Endothelial cell of umbilical vein (primary cell): ENCODE data around the gene L2HGDH. TPM values are rescaled to one million over a fixed set of nuclear protein-coding genes. Genes with fewer than 3 reads are reported as not detected.

Experiments
- BruUV-seq: library from RNA; stranded (reverse); fragments of 400-500 nt; replicated peaks from 2 replicates; lab custom pipeline; 2021; lab: Mats Ljungman, UMichigan
- CTCF ChIA-PET: fragments of 300-600, 350-600 bp; sonication (Branson Sonifier 250); formaldehyde crosslinking; loops from one replicate; lab custom pipeline; 2021; ENCODE audit warnings: antibody characterized with exemption, inconsistent platforms; lab: Charles Lee
- POLR2A ChIA-PET: fragments of 300-600, 350-600 bp; sonication (Branson Sonifier 250); formaldehyde crosslinking; loops from one replicate; lab custom pipeline; 2021; ENCODE audit warnings: antibody characterized with exemption, inconsistent platforms; lab: Charles Lee
- DNase-seq: peaks from one replicate; pipeline ENCODE4 v3.0.0-alpha.2; 2011; ENCODE audit warnings: low read depth, low spot score
- FAIRE-seq: peaks from 2 replicates; lab custom pipeline; 2011; peaks lifted over from hg19 to GRCh38; lab: Jason Lieb, UNC
- H2AFZ ChIP-seq: 2 replicates; pipeline ENCODE4 v1.6.0; 2012; ENCODE audit warnings: low read depth, low read length, control low read depth, inconsistent platforms
- H3K27ac ChIP-seq: 2 replicates; pipeline ENCODE4 v1.5.1; 2011; ENCODE audit warnings: low read depth, mild to moderate bottlenecking, control low read depth, low read length, moderate library complexity; ENCODE audit not compliant: insufficient read depth
- H3K27me3 ChIP-seq, 2 experiments: 2 replicates each; pipeline versions ENCODE4 v1.6.0 to v1.6.1; 2011; ENCODE audit warnings: low read length in 2 of 2, mixed read lengths in 1 of 2; ENCODE audit not compliant: control insufficient read depth in 2 of 2, insufficient read depth in 2 of 2
- H3K36me3 ChIP-seq, 2 experiments: 2 replicates in 1 of 2; 3 replicates in 1 of 2; pipeline ENCODE4 v1.5.1; 2011; ENCODE audit warnings: low read length in 2 of 2, mild to moderate bottlenecking in 1 of 2, moderate library complexity in 1 of 2; ENCODE audit not compliant: control insufficient read depth in 2 of 2, insufficient read depth in 2 of 2; ENCODE audit errors: extremely low read depth in 1 of 2
- H3K4me1 ChIP-seq: 3 replicates; pipeline ENCODE4 v1.5.1; 2011; ENCODE audit warnings: mild to moderate bottlenecking, low read length; ENCODE audit not compliant: control insufficient read depth, insufficient read depth; ENCODE audit errors: extremely low read depth
- H3K4me2 ChIP-seq: 2 replicates; pipeline ENCODE4 v1.6.1; 2011; ENCODE audit warnings: low read length, control low read depth, mixed read lengths; ENCODE audit not compliant: insufficient read depth
- H3K4me3 ChIP-seq, 3 experiments: fragments of 200-600 bp in 1 of 3; sonication (generic), shearing (Covaris generic) in 1 of 3; replicated peaks in 1 of 3; 2 replicates each; pipeline ENCODE4 v1.5.1; 2011 to 2016; ENCODE audit warnings: control low read depth in 3 of 3, low read length in 3 of 3, mild to moderate bottlenecking in 2 of 3, inconsistent platforms in 1 of 3, low read depth in 1 of 3, moderate library complexity in 1 of 3; ENCODE audit not compliant: insufficient read depth in 1 of 3
- H3K79me2 ChIP-seq: 2 replicates; pipeline ENCODE4 v1.6.0; 2012; ENCODE audit warnings: low read length, inconsistent platforms; ENCODE audit not compliant: control insufficient read depth, insufficient read depth
- H3K9ac ChIP-seq: replicated peaks from 2 replicates; pipeline ENCODE3; 2011; ENCODE audit warnings: low read length, control low read depth; ENCODE audit not compliant: insufficient read depth; ENCODE audit errors: extremely low read depth
- H3K9me1 ChIP-seq: replicated peaks from 3 replicates; pipeline ENCODE4 v1.6.0; 2011; ENCODE audit warnings: mild to moderate bottlenecking, low read length; ENCODE audit not compliant: control insufficient read depth, insufficient read depth; ENCODE audit errors: extremely low read depth
- H3K9me3 ChIP-seq: replicated peaks from 2 replicates; pipeline ENCODE4 v1.5.1; 2012; ENCODE audit warnings: low read length, inconsistent platforms; ENCODE audit not compliant: control insufficient read depth, insufficient read depth
- H4K20me1 ChIP-seq: replicated peaks from 2 replicates; pipeline ENCODE3; 2011; ENCODE audit warnings: mild to moderate bottlenecking, low read length; ENCODE audit not compliant: control insufficient read depth, insufficient read depth; ENCODE audit errors: extremely low read depth
- CTCF ChIP-seq, 2 donors: IDR thresholded peaks; 1 replicate in 1 of 2; 2 replicates in 1 of 2; pipeline ENCODE4 v1.5.1; 2011; ENCODE audit warnings: low read length in 2 of 2, mild to moderate bottlenecking in 2 of 2, moderate library complexity in 2 of 2, control low read depth in 1 of 2, inconsistent platforms in 1 of 2, low read depth in 1 of 2; ENCODE audit not compliant: insufficient read depth in 1 of 2; ENCODE audit errors: extremely low read depth in 1 of 2
- EZH2 ChIP-seq: IDR thresholded peaks from 2 replicates; pipeline ENCODE4 v1.6.1; 2012; ENCODE audit warnings: borderline replicate concordance, low read depth, mild to moderate bottlenecking, moderate library complexity, low read length, inconsistent platforms; ENCODE audit not compliant: severe bottlenecking
- FOS ChIP-seq: IDR thresholded peaks from 2 replicates; pipeline ENCODE4 v1.6.1; 2011; ENCODE audit warnings: mild to moderate bottlenecking, low read length, moderate library complexity, borderline replicate concordance; ENCODE audit not compliant: insufficient read depth
- GATA2 ChIP-seq: IDR thresholded peaks from 2 replicates; pipeline ENCODE4 v1.7.0; 2011; ENCODE audit warnings: low read depth, mild to moderate bottlenecking, moderate library complexity, mixed read lengths, low read length; ENCODE audit not compliant: insufficient read length, insufficient read depth
- JUN ChIP-seq: IDR thresholded peaks from 2 replicates; pipeline ENCODE4 v1.6.1; 2011; ENCODE audit warnings: borderline replicate concordance, low read depth; ENCODE audit not compliant: insufficient read length, insufficient read depth
- MAX ChIP-seq: IDR thresholded peaks from 2 replicates; pipeline ENCODE4 v1.6.1; 2011; ENCODE audit not compliant: insufficient read depth, insufficient read length
- MYC ChIP-seq: IDR thresholded peaks from one replicate; pipeline ENCODE4 v1.6.1; 2011; ENCODE audit warnings: mild to moderate bottlenecking, low read depth, low read length
- POLR2A ChIP-seq: IDR thresholded peaks from 2 replicates; pipeline ENCODE4 v1.6.1; 2012; ENCODE audit warnings: low read depth, mild to moderate bottlenecking, control low read depth, low read length
- POLR2AphosphoS5 ChIP-seq: IDR thresholded peaks from 2 replicates; pipeline ENCODE4 v1.6.1; 2012; ENCODE audit warnings: low read depth, mild to moderate bottlenecking, control low read depth, low read length, moderate library complexity; ENCODE audit not compliant: insufficient read depth
- dilution Hi-C: fragments of 300-500 bp; cut with MboI; formaldehyde crosslinking; loops from one replicate; pipeline ENCODE4 v1.15.0; 2019; ENCODE audit warnings: low sequenced_read_pairs; ENCODE audit not compliant: extremely low pct_ligation_motif_present
- intact Hi-C: fragments of 100-400 bp; cut with micrococcal nuclease; formaldehyde crosslinking; loops from one replicate; pipeline ENCODE4 v1.10.0; 2022
- polyA plus RNA-seq, 4 experiments: library from polyadenylated mRNA; depleted of rRNA in 3 of 4; stranded (reverse) in 3 of 4; unstranded in 1 of 4; fragments of >200 nt; gene quantifications; 2 replicates each; pipeline versions ENCODE4 v1.2.1 to v1.2.3, GENCODE V29; 2011 to 2012; ENCODE audit warnings: missing spikeins in 1 of 4
- total RNA-seq: library from RNA; stranded (reverse); gene quantifications from 2 replicates; pipeline ENCODE4 v1.2.3, GENCODE V29; 2021

L2HGDH gene
- total and polyA plus RNA-seq, 2 donors (not counting 3 experiments of a cell fraction or from before 2014, with no cell fraction given) = 2.5 to 5.3 TPM

- Histone ChIP-seq H3K36me3 (no peaks in the 10 kb centered on the region), H2AFZ (no peak overlapping the region), H3K4me2 (no peak overlapping the region), H3K27ac (no peak overlapping the region), H3K9me3 (no peaks in the 10 kb centered on the region), H3K4me3 (no peak overlapping the region), H3K79me2 (no peaks in the 10 kb centered on the region), H3K9me1 (no peaks in the 10 kb centered on the region), H3K9ac (no peak overlapping the region), H4K20me1 (no peaks in the 10 kb centered on the region), H3K27me3 (no peaks in the 10 kb centered on the region), H3K4me1 (no peaks in the 10 kb centered on the region)
- DNase-seq = no peak
- no peak for FAIRE-seq
- dilution Hi-C loops = no loop called here
- no TSS peak for BruUV-seq
- ChIA-PET POLR2A (no interaction called here), CTCF (interaction anchor here (1.0 kb wide), 1 partner anchor 13 kb away, joined by 3 read pairs; no protein-coding TSS in a partner anchor)
- intact Hi-C loops = no loop called here
- no peak for TF ChIP-seq JUN
- TF ChIP-seq GATA2 = no peak
- TF ChIP-seq FOS = no peak
- no peak for TF ChIP-seq CTCF (IDR thresholded peaks at IDR 0.05; ENCODE audit: extremely low read depth in 1 of 2, insufficient read depth in 1 of 2, low read depth in 1 of 2, low read length in 2 of 2)
- no peak for TF ChIP-seq POLR2A
- TF ChIP-seq MYC = no peak
- no peak for TF ChIP-seq EZH2
- no peak for TF ChIP-seq MAX
- TF ChIP-seq POLR2AphosphoS5 = no peak
These were observed 113.5 kb downstream of the L2HGDH start for GRCh38 chr14:50198499-50198898.
